ENCODE results near the gene ENPP5.

DNA sequence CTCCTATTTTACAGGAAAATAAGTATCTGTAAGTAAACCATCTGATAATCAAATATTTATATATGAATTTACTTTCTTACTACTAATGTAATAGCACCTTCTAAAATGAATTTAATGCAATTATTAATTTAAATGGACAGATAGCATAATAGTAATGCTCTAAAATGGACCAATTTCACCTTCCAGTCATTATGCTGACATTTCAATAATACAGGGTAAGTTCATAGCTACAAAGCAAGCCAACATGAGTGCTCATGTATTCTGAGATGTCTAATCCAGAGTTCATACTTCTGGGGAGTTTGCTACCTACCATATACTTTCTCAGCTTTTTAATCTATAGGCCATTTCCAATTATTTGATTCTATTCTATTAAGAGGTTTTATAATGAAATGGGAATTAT, 11.6 kb downstream of the ENPP5 start:
- TF ChIP-seq POLR2A (IDR thresholded peaks at IDR 0.05; ENCODE audit: low read depth, low read length) (no peak), POLR2AphosphoS5 (IDR thresholded peaks at IDR 0.05; ENCODE audit: low read depth, low read length) (no peak), TAF1 (IDR thresholded peaks at IDR 0.05; ENCODE audit: low read depth, low read length) (no peak), SPI1 (IDR thresholded peaks at IDR 0.05; ENCODE audit: low read depth, low read length) (no peak)

Data from GM12891 (cell line).